GM12801 (cell line): ENCODE measurements around the gene SUB1.

Experiments used
- TF ChIP-seq, protein P1 (sequence below): IDR thresholded peaks from one replicate; pipeline ENCODE4 v1.5.1; 2011; ENCODE audit warnings: control low read depth; ENCODE audit not compliant: insufficient read length; ENCODE audit errors: extremely low read depth

Gene SUB1

DNA sequence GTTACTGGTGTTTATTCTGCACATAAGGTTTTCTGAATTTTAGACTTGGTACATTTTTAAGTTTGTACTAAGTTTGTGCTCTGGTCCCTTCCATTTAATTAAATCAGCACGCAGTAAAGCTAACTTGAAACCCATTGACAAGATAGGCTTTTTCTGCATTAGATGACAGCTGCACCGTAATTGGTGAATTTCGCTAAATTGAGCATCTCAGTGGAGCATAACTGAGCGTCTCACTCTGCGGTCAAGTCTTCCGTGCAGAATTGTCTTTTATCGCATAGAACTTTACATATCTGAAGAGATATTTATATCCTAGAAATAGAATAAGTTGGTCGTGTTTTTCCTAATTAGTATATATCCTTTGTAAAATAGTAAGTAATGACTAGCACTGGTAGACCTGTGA, 4.1 kb downstream of the SUB1 start:
- TF ChIP-seq, protein P1, sequence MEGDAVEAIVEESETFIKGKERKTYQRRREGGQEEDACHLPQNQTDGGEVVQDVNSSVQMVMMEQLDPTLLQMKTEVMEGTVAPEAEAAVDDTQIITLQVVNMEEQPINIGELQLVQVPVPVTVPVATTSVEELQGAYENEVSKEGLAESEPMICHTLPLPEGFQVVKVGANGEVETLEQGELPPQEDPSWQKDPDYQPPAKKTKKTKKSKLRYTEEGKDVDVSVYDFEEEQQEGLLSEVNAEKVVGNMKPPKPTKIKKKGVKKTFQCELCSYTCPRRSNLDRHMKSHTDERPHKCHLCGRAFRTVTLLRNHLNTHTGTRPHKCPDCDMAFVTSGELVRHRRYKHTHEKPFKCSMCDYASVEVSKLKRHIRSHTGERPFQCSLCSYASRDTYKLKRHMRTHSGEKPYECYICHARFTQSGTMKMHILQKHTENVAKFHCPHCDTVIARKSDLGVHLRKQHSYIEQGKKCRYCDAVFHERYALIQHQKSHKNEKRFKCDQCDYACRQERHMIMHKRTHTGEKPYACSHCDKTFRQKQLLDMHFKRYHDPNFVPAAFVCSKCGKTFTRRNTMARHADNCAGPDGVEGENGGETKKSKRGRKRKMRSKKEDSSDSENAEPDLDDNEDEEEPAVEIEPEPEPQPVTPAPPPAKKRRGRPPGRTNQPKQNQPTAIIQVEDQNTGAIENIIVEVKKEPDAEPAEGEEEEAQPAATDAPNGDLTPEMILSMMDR = no peak

DNA sequence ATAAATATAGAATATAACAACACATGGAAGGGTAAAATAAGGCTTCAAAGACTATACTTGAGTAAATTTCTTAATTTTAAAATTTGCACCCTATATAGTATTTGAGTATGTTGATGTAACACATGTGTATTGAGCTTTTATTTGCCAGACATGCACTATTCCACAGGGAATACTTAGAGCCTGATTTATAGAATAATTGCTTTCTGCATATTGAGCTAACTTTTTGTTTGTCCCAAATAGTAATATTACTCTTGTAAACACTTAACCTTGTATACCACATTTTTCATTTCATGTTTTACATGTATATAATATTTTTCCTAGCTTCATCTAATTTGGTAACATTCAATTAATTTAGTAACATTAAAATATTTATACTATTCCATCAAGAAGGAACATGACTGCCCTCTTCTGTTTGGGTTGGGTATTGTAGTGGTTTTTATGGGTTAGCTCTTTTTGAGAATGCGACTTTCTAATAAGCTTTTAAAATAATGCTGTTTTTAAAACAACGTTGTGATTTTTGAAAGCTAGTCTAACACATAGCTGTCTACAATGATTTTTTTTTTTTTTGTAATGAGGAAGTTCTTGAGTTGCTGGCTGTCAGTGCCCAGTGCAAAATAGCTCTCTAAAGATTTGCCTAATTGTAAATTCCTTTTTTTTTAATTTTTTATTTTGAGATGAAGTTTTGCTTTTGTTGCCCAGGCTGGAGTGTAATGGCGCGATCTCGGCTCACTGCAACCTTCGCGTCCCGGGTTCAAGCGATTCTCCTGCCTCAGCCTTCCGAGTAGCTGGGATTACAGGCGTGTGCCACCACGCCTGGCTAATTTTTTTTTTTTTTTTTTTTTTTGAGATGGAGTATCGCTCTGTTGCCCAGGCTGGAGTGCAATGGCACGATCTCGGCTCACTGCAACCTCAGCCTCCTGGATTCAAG, 4.8 kb downstream of the SUB1 start:
- TF ChIP-seq, protein P1 = no peak

GRCh38 chr5:32595118-32595517, 9.8 kb downstream of the SUB1 start:
- TF ChIP-seq, protein P1 = no peak

- TF ChIP-seq, protein P1 = no peak
Observed at GRCh38 chr5:32597041-32597629, 11.8 kb downstream of the SUB1 start.

GRCh38 chr5:32598260-32598937, 13.0 kb downstream of the SUB1 start:
- TF ChIP-seq, protein P1 = no peak

- TF ChIP-seq, protein P1 = no peak
Observed at GRCh38 chr5:32598997-32599549, 13.7 kb downstream of the SUB1 start.

DNA sequence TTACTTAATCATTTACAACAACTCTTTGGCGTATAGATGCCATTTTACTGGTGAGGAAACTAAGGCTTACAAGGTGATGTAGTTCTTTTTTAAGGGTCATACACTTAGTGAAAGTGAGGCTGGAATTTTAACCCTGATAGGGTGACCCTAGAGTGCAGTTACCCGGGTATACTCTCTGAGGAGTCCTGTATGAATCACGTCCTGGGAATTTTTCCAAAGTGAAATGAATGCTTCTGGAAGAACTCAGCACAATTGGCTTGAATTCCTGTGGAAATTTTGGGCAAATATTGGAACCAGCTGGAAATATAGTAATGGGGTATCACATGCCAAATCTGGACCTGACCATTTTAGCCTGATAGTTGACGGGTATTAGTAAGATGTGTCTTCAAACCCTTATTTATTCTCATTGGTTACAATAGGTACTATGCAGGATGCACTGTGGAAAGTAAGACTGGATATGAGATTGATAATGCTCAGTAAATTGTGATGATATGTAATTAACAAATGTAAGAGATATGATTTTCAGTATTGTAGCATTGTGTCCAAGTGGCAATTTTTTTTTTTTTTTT, 14.8 kb downstream of the SUB1 start:
- TF ChIP-seq, protein P1 = no peak
